DND-41 (cell line): ENCODE results near the gene AACS.

Source experiments
- CTCF ChIP-seq: IDR thresholded peaks from 2 replicates; pipeline ENCODE4 v1.5.1; 2012; ENCODE audit warnings: borderline replicate concordance, low read length, moderate library complexity, mild to moderate bottlenecking; ENCODE audit not compliant: poor library complexity, severe bottlenecking; ENCODE audit errors: extremely low read depth
- EZH2 ChIP-seq: IDR thresholded peaks from 3 replicates; pipeline ENCODE4 v1.6.1; 2012; ENCODE audit warnings: borderline replicate concordance, low read depth, mild to moderate bottlenecking, moderate library complexity, low read length, inconsistent platforms; ENCODE audit not compliant: severe bottlenecking

- TF ChIP-seq CTCF (no peak), EZH2 (no peak)
Measured at GRCh38 chr12:125124320-125124966, 59.2 kb downstream of the AACS start.
